Measurements from ENCODE around the gene CTDSPL2.
"Not testable (repeated sequence)": the region's sequence is repeated elsewhere in the genome, so short reads cannot be mapped to it uniquely, and the experiment has no call there.

CTDSPL2 gene

DNA sequence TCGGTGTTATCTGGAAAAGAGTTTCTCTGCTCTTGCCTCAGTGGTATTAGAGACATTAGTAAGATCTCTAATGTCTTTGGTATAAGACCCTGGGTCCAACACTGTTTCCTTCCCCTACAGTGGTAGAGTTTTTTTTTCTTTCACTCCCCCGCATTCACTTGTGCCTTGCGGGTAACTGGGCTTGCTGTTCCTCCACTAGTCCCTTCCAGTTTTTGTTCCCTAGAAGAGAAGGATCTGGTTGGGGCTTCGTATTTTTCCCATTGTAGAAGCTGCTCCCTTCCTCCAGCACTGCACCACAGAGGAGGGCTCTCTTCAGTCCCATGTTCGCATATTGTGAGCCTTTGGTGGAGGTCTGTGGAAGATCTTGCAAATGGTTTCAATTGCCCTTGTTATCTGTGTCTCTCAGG lies 13.7 kb downstream of the CTDSPL2 start:
- no peaks in the 10 kb centered on the region for H3K9me3 ChIP-seq (ENCODE audit: control insufficient read depth in 2 of 2, low read length in 2 of 2)
- H3K36me3 ChIP-seq (ENCODE audit: control insufficient read depth in 2 of 2, insufficient read depth in 2 of 2, low read length in 2 of 2), result no peaks in the 10 kb centered on the region
- H3K4me1 ChIP-seq (ENCODE audit: control insufficient read depth, insufficient read depth, low read length), result no peaks in the 10 kb centered on the region
- H3K9ac ChIP-seq (ENCODE audit: low read length in 2 of 2), result no peak overlapping the region
- H3K27me3 ChIP-seq (ENCODE audit: control insufficient read depth in 1 of 2, insufficient read depth in 2 of 2, low read length in 2 of 2), result no peaks in the 10 kb centered on the region
- H3K4me3 ChIP-seq (ENCODE audit: low read length in 2 of 2), result no peak overlapping the region
- H3K27ac ChIP-seq (ENCODE audit: low read length), result no peak overlapping the region

DNA sequence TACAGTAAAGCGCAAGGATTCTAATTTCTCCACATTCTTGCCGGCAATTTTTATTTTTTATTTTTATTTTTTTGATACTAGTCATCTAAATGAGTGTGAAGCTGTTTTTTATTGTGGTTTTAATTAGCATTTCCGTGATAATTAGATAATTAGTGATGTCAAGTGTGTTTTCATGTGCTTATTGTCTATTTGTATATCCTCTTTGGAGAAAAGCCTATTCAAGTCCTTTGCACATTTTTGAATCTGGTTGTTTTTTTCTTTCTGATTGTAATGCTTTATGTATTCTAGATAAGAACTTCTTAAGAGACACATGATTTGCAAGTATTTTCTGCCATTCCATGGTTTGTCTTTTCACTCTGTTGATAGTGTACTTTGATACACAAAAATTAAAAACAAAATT lies 16.1 kb downstream of the CTDSPL2 start:
- no peak overlapping the region for H3K9ac ChIP-seq (ENCODE audit: low read length in 2 of 2)

DNA sequence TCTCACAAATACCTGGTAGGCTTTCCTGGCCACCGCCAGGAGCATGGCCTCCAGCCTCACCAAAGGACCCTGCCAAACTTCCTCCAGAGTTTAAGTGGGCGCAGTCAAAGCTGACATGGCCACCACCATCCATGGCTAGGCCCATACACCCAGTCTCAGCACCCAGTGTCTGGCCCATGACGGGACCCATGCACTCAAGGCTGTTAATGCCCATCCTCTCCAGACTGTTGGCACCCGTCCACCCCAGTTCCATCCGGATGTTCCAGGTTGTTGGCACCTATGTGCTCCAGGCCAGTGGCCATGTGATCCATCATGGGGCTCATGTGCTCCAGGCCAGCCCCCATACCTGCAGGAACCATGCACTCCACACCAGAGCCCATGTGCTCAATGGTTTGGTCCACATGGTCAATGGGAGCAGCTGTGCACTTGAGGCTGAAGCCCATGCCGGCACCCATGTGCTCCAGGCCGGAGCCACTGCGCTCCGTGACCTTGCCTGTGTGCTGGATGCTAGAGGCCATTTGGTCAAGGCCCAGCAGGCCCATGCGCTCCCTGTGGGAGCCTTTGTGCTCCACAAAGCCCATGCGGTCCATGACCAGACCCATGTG lies 20.4 kb downstream of the CTDSPL2 start:
- Histone ChIP-seq H3K27ac (ENCODE audit: low read length) (no peak overlapping the region), H3K9me3 (ENCODE audit: control insufficient read depth in 2 of 2, low read length in 2 of 2) (no peaks in the 10 kb centered on the region)

More for the DNA sequence above, 16.1 kb downstream of the CTDSPL2 start:
- no peak overlapping the region for H3K27ac ChIP-seq (ENCODE audit: low read length)
- H3K27me3 ChIP-seq (ENCODE audit: control insufficient read depth in 1 of 2, insufficient read depth in 2 of 2, low read length in 2 of 2), result no peaks in the 10 kb centered on the region
- no peaks in the 10 kb centered on the region for H3K9me3 ChIP-seq (ENCODE audit: control insufficient read depth in 2 of 2, low read length in 2 of 2)
- no peaks in the 10 kb centered on the region for H3K4me1 ChIP-seq (ENCODE audit: control insufficient read depth, insufficient read depth, low read length)
- no peaks in the 10 kb centered on the region for H3K36me3 ChIP-seq (ENCODE audit: control insufficient read depth in 2 of 2, insufficient read depth in 2 of 2, low read length in 2 of 2)
- no peak overlapping the region for H3K4me3 ChIP-seq (ENCODE audit: low read length in 2 of 2)

DNA sequence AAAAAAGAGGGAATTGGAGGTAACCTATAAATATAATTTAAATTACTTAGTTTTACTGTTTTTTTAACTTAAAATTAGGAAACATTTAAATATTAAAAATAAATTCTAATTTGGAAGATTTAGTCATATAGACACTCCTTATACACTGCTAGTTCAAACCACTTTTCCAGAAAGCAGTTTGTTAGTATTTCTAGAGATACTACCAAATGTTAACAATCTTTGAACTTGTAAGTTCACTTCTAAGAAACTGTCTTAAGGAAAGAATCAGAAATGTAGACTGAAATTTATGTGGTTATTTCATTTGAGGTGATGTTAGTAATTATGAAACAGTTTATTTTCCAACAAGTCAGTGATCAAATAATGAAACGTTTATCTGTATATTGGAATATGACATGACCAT lies 22.7 kb downstream of the CTDSPL2 start:
- H3K4me3 ChIP-seq (ENCODE audit: low read length in 2 of 2), result no peak overlapping the region
- H3K36me3 ChIP-seq (ENCODE audit: control insufficient read depth in 2 of 2, insufficient read depth in 2 of 2, low read length in 2 of 2), result no peaks in the 10 kb centered on the region
- no peaks in the 10 kb centered on the region for H3K4me1 ChIP-seq (ENCODE audit: control insufficient read depth, insufficient read depth, low read length)
- no peaks in the 10 kb centered on the region for H3K9me3 ChIP-seq (ENCODE audit: control insufficient read depth in 2 of 2, low read length in 2 of 2)
- H3K9ac ChIP-seq (ENCODE audit: low read length in 2 of 2), result no peak overlapping the region
- no peaks in the 10 kb centered on the region for H3K27me3 ChIP-seq (ENCODE audit: control insufficient read depth in 1 of 2, insufficient read depth in 2 of 2, low read length in 2 of 2)
- no peak overlapping the region for H3K27ac ChIP-seq (ENCODE audit: low read length)

More for the DNA sequence above, 20.4 kb downstream of the CTDSPL2 start:
- no peak overlapping the region for H3K4me3 ChIP-seq (ENCODE audit: low read length in 2 of 2)
- H3K4me1 ChIP-seq (ENCODE audit: control insufficient read depth, insufficient read depth, low read length), result no peaks in the 10 kb centered on the region
- no peaks in the 10 kb centered on the region for H3K27me3 ChIP-seq (ENCODE audit: control insufficient read depth in 1 of 2, insufficient read depth in 2 of 2, low read length in 2 of 2)
- H3K36me3 ChIP-seq (ENCODE audit: control insufficient read depth in 2 of 2, insufficient read depth in 2 of 2, low read length in 2 of 2), result no peaks in the 10 kb centered on the region
- no peak overlapping the region for H3K9ac ChIP-seq (ENCODE audit: low read length in 2 of 2)

DNA sequence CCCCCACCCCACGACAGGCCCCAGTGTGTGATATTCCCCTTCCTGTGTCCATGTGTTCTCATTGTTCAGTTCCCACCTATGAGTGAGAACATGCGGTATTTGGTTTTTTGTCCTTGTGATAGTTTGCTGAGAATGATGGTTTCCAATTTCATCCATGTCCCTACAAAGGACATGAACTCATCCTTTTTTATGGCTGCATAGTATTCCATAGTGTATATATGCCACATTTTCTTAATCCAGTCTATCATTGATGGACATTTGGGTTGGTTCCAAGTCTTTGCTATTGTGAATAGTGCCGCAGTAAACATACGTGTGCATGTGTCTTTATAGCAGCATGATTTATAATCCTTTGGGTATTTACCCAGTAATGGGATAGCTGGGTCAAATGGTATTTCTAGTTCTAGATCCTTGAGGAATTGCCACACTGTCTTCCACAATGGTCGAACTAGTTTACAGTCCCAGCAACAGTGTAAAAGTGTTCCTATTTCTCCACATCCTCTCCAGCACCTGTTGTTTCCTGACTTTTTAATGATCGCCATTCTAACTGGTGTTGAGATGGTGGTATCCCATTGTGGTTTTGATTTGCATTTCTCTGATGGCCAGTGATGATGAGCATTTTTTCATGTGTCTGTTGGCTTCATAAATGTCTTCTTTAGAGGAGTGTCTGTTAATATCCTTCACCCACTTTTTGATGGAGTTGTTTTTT lies 26.3 kb downstream of the CTDSPL2 start:
- not testable (repeated sequence) for H3K27me3 ChIP-seq (ENCODE audit: control insufficient read depth in 1 of 2, insufficient read depth in 2 of 2, low read length in 2 of 2); H3K4me1 ChIP-seq (ENCODE audit: control insufficient read depth, insufficient read depth, low read length); H3K9me3 ChIP-seq (ENCODE audit: control insufficient read depth in 2 of 2, low read length in 2 of 2); H3K4me3 ChIP-seq (ENCODE audit: low read length in 2 of 2); H3K27ac ChIP-seq (ENCODE audit: low read length); H3K9ac ChIP-seq (ENCODE audit: low read length in 2 of 2); H3K36me3 ChIP-seq (ENCODE audit: control insufficient read depth in 2 of 2, insufficient read depth in 2 of 2, low read length in 2 of 2)

DNA sequence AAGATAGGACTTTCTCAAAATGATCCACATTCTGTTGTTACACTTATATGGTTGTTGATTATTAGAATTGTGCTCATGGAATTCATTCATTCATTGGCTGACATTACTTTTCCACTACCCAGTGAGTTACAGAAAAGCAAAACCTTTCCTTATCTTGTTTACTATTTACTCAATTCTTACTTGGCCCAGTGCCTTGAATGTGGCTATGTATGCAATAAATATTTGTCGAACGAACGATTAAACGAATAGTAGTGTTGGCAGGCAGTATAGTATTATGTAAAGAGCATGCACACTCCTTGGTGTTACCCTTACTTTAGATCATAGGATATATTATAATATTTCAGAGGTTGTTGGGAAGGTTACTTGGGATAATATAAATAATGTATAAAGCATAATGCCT lies 31.0 kb downstream of the CTDSPL2 start:
- no peaks in the 10 kb centered on the region for H3K4me1 ChIP-seq (ENCODE audit: control insufficient read depth, insufficient read depth, low read length)
- no peak overlapping the region for H3K9ac ChIP-seq (ENCODE audit: low read length in 2 of 2)
- peaks cover 3 to 5% of the 10 kb centered on the region in 2 donors for H3K36me3 ChIP-seq (ENCODE audit: control insufficient read depth in 2 of 2, insufficient read depth in 2 of 2, low read length in 2 of 2)
- no peak overlapping the region for H3K27ac ChIP-seq (ENCODE audit: low read length)
- H3K27me3 ChIP-seq (ENCODE audit: control insufficient read depth in 1 of 2, insufficient read depth in 2 of 2, low read length in 2 of 2), result no peaks in the 10 kb centered on the region
- H3K9me3 ChIP-seq (ENCODE audit: control insufficient read depth in 2 of 2, low read length in 2 of 2), result no peaks in the 10 kb centered on the region
- H3K4me3 ChIP-seq (ENCODE audit: low read length in 2 of 2), result no peak overlapping the region

DNA sequence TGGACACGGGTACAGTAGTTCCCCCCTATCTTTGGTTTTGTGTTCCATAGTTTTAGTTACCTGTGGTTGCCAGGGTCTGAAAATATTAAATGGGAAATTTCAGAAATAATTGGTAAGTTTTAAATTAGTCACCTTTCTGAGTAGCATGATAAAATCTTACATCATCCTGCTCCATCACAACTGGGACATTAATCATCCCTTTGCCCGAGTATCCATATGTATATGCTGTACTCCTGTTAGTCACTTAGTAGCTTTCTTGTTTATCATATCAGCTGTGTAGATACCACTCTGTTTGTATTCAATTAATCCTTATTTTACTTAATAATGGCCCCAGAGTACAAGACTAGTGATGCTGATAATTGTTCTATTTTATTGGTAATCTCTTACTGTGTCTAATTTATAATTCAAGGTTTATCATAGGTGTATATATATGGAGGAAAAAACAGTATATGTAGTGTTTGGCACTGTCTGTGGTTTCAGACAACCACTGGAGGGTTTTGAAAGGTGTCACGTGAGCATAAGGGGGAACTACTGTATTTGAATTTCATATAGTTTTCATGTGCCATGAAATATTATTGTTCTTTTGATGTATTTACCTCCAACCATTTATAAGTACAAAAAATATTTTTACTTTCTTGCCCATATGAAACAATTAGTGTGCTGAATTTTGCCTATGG lies 41.4 kb downstream of the CTDSPL2 start:
- Histone ChIP-seq H3K9me3 (ENCODE audit: control insufficient read depth in 2 of 2, low read length in 2 of 2) (no peaks in the 10 kb centered on the region), H3K4me3 (ENCODE audit: low read length in 2 of 2) (no peak overlapping the region), H3K4me1 (ENCODE audit: control insufficient read depth, insufficient read depth, low read length) (no peaks in the 10 kb centered on the region), H3K27me3 (ENCODE audit: control insufficient read depth in 1 of 2, insufficient read depth in 2 of 2, low read length in 2 of 2) (no peaks in the 10 kb centered on the region), H3K9ac (ENCODE audit: low read length in 2 of 2) (no peak overlapping the region), H3K27ac (ENCODE audit: low read length) (no peak overlapping the region), H3K36me3 (ENCODE audit: control insufficient read depth in 2 of 2, insufficient read depth in 2 of 2, low read length in 2 of 2) (peaks cover 7 to 8% of the 10 kb centered on the region in 2 donors)

DNA sequence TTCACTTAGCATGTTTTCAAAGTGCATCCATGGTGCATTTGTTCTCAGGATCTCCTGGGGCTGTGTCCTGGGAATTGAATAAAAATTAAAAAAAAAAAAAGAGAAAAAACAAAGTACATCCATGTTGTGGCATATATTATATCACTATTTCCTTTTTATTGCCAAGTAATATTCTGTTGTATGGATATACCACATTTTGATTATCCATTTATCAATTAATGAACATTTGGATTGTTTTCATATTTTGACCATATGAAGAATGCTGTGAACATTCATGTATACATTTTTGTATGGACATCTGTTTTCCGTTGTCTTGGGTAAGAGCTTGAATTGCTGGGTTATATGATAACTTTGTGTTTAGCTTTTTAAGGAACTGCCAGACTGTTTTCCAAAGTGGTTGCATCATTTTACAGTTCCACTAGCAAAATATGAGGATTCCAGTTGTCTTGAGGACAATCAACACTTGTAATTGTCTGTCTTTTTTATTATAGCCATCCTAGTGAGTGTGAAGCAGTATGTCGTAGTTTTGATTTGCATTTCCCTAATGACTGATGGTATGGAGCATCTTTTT lies 44.5 kb downstream of the CTDSPL2 start:
- no peak overlapping the region for H3K27ac ChIP-seq (ENCODE audit: low read length)
- no peaks in the 10 kb centered on the region for H3K27me3 ChIP-seq (ENCODE audit: control insufficient read depth in 1 of 2, insufficient read depth in 2 of 2, low read length in 2 of 2)
- H3K4me3 ChIP-seq (ENCODE audit: low read length in 2 of 2), result no peak overlapping the region
- H3K4me1 ChIP-seq (ENCODE audit: control insufficient read depth, insufficient read depth, low read length), result no peaks in the 10 kb centered on the region
- peaks cover 0 to 1% of the 10 kb centered on the region in 2 donors for H3K36me3 ChIP-seq (ENCODE audit: control insufficient read depth in 2 of 2, insufficient read depth in 2 of 2, low read length in 2 of 2)
- H3K9me3 ChIP-seq (ENCODE audit: control insufficient read depth in 2 of 2, low read length in 2 of 2), result no peaks in the 10 kb centered on the region
- H3K9ac ChIP-seq (ENCODE audit: low read length in 2 of 2), result no peak overlapping the region

DNA sequence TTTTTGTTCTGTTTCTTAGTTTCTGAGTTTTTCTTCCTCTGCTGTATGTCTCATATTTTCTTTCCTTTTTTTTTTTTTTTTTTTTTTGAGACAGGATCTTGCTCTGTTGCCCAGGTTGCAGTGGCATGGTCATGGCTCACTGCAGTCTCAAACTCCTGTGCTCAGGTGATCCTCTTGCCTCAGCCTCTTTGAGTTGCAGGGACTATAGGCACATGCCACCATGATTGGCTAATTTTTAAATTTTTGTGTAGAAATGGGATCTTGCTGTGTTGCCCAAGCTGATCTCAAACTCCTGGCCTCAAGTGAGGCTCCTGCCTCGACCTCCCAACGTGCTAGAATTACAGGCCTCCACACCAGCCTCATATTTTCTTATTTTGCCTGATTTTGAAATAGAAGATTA lies 51.9 kb downstream of the CTDSPL2 start:
- Histone ChIP-seq H3K9ac (ENCODE audit: low read length in 2 of 2) (no peak overlapping the region), H3K27me3 (ENCODE audit: control insufficient read depth in 1 of 2, insufficient read depth in 2 of 2, low read length in 2 of 2) (no peaks in the 10 kb centered on the region), H3K4me3 (ENCODE audit: low read length in 2 of 2) (no peak overlapping the region), H3K36me3 (ENCODE audit: control insufficient read depth in 2 of 2, insufficient read depth in 2 of 2, low read length in 2 of 2) (no peaks in the 10 kb centered on the region), H3K27ac (ENCODE audit: low read length) (no peak overlapping the region), H3K9me3 (ENCODE audit: control insufficient read depth in 2 of 2, low read length in 2 of 2) (no peaks in the 10 kb centered on the region), H3K4me1 (ENCODE audit: control insufficient read depth, insufficient read depth, low read length) (no peaks in the 10 kb centered on the region)

DNA sequence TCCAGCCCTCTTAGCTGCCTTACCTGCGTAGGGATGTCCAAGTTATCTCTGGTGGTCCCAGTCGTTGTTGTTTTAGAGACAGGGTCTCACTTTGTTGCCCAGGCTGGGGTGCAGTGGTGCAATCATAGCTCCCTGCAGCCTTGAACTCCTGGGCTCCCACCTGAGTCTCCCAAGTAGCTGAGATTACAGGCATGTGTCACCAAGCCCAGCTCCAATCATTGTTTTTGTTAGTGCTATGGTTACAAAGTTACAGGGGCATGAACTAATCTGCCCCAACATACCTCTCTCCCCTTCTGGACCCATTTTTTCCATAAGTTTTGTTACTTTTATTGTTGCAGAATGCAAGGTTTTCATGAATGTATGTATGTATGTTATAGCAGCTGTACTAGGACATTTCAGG lies 54.7 kb downstream of the CTDSPL2 start:
- Histone ChIP-seq H3K4me1 (ENCODE audit: control insufficient read depth, insufficient read depth, low read length) (no peaks in the 10 kb centered on the region), H3K4me3 (ENCODE audit: low read length in 2 of 2) (no peak overlapping the region), H3K27ac (ENCODE audit: low read length) (no peak overlapping the region), H3K9me3 (ENCODE audit: control insufficient read depth in 2 of 2, low read length in 2 of 2) (no peaks in the 10 kb centered on the region), H3K9ac (ENCODE audit: low read length in 2 of 2) (no peak overlapping the region), H3K27me3 (ENCODE audit: control insufficient read depth in 1 of 2, insufficient read depth in 2 of 2, low read length in 2 of 2) (no peaks in the 10 kb centered on the region), H3K36me3 (ENCODE audit: control insufficient read depth in 2 of 2, insufficient read depth in 2 of 2, low read length in 2 of 2) (peaks cover 5 to 8% of the 10 kb centered on the region in 2 donors)
